HepG2 (cell line): Measurements from ENCODE around the gene TCTN2. TPM values are rescaled to one million over a fixed set of nuclear protein-coding genes. Genes with fewer than 3 reads are reported as not detected.

Source experiments
- ATAC-seq: fragments of 200-7000 bp; cut with Tn5 transposase; 3 replicates; pipeline ENCODE4 v1.9.1; 2020; ENCODE audit warnings: mild to moderate bottlenecking, moderate library complexity
- BruUV-seq: library from RNA; stranded (reverse); fragments of 400-500 nt; replicated peaks from 2 replicates; lab custom pipeline; 2021; lab: Mats Ljungman, UMichigan
- CTCF ChIA-PET: fragments of 300-600 bp; formaldehyde crosslinking; extraction: SDS; loops from one replicate; lab custom pipeline; 2021; ENCODE audit warnings: low total read pairs, inconsistent platforms, low intra/inter-chr PET ratio; lab: Yijun Ruan, JAX
- POLR2A ChIA-PET: fragments of 350-600 bp; sonication (Branson Sonifier 250); formaldehyde crosslinking; loops from one replicate; lab custom pipeline; 2020; ENCODE audit warnings: antibody characterized with exemption, inconsistent platforms; lab: Yijun Ruan, JAX
- DNase-seq: peaks from one replicate; pipeline ENCODE4 v3.0.0-alpha.2; 2015; ENCODE audit warnings: low spot score
- FAIRE-seq: peaks from 3 replicates; lab custom pipeline; 2011; peaks lifted over from hg19 to GRCh38; lab: Jason Lieb, UNC
- H2AFZ ChIP-seq: one replicate; pipeline ENCODE4 v1.6.1; 2011; ENCODE audit warnings: low read length, inconsistent platforms
- H3K27ac ChIP-seq: fragments of 300-600 bp; 3 replicates; pipeline ENCODE4 v1.8.0; 2011; ENCODE audit warnings: mixed run types, mild to moderate bottlenecking, mixed read lengths, low read length, inconsistent platforms; ENCODE audit not compliant: insufficient read depth; ENCODE audit errors: extremely low read length
- H3K27me3 ChIP-seq, 2 experiments: fragments of 200-600 bp in 1 of 2; 2 replicates in 1 of 2; 3 replicates in 1 of 2; pipeline versions ENCODE4 v1.6.0 to v1.8.0; 2011; ENCODE audit warnings: low read length in 2 of 2, mild to moderate bottlenecking in 2 of 2, moderate library complexity in 2 of 2, inconsistent platforms in 1 of 2; ENCODE audit not compliant: insufficient read depth in 2 of 2, control insufficient read depth in 1 of 2
- H3K36me3 ChIP-seq, 2 experiments: fragments of 200-600 bp in 1 of 2; replicated peaks in 1 of 2; 2 replicates in 1 of 2; 3 replicates in 1 of 2; pipeline versions ENCODE4 v1.5.1 to v1.8.0; 2011; ENCODE audit warnings: low read length in 2 of 2, inconsistent platforms in 1 of 2; ENCODE audit not compliant: insufficient read depth in 2 of 2, control insufficient read depth in 1 of 2
- H3K4me1 ChIP-seq: 2 replicates; pipeline ENCODE4 v1.5.1; 2012; ENCODE audit warnings: low read length, inconsistent platforms; ENCODE audit not compliant: insufficient read depth
- H3K4me2 ChIP-seq: 2 replicates; pipeline ENCODE4 v1.6.0; 2011; ENCODE audit warnings: low read depth, low read length, inconsistent platforms
- H3K4me3 ChIP-seq, 3 experiments: fragments of 200-600 bp in 1 of 3; sonication (generic), shearing (Covaris generic) in 1 of 3; replicated peaks in 1 of 3; 2 replicates each; pipeline ENCODE4 v1.5.1; 2011 to 2016; ENCODE audit warnings: low read length in 3 of 3, inconsistent platforms in 2 of 3, low read depth in 2 of 3, mild to moderate bottlenecking in 2 of 3, control low read depth in 1 of 3, mixed read lengths in 1 of 3; ENCODE audit not compliant: insufficient read depth in 1 of 3
- H3K79me2 ChIP-seq: one replicate; pipeline ENCODE4 v1.6.1; 2011; ENCODE audit warnings: low read length, inconsistent platforms; ENCODE audit not compliant: insufficient read depth
- H3K9ac ChIP-seq: 2 replicates; pipeline ENCODE4 v1.6.0; 2011; ENCODE audit warnings: mild to moderate bottlenecking, low read depth, low read length, inconsistent platforms; ENCODE audit not compliant: insufficient read depth
- H3K9me3 ChIP-seq: 2 replicates; pipeline ENCODE4 v1.5.1; 2012; ENCODE audit warnings: mild to moderate bottlenecking, low read length
- H4K20me1 ChIP-seq: 2 replicates; pipeline ENCODE4 v1.6.0; 2011; ENCODE audit warnings: inconsistent platforms, mild to moderate bottlenecking, low read length, moderate library complexity; ENCODE audit not compliant: insufficient read depth
- CBX1 ChIP-seq: IDR thresholded peaks from one replicate; pipeline ENCODE4 v1.6.1; 2016; ENCODE audit warnings: antibody characterized with exemption, low read depth
- HIC2 ChIP-seq: sonication (generic); formaldehyde crosslinking; IDR thresholded peaks from 2 replicates; pipeline ENCODE4 v1.9.0; 2022; ENCODE audit warnings: low read depth, missing genetic modification reagents
- JUNB ChIP-seq: sonication (generic); formaldehyde crosslinking; IDR thresholded peaks from 2 replicates; pipeline ENCODE4 v1.8.0; 2022; ENCODE audit warnings: missing genetic modification reagents, mild to moderate bottlenecking, borderline replicate concordance
- KDM4B ChIP-seq: sonication (generic); formaldehyde crosslinking; IDR thresholded peaks from 2 replicates; pipeline ENCODE4 v1.4.0; 2020; ENCODE audit warnings: missing genetic modification reagents
- THAP11 ChIP-seq: IDR thresholded peaks from 2 replicates; pipeline ENCODE4 v1.6.1; 2016; ENCODE audit warnings: missing biosample characterization, missing genetic modification reagents
- ZBTB10 ChIP-seq: sonication (generic); formaldehyde crosslinking; IDR thresholded peaks from 2 replicates; pipeline ENCODE4 v1.4.0; 2020; ENCODE audit warnings: missing genetic modification reagents, borderline replicate concordance
- ZKSCAN8 ChIP-seq: IDR thresholded peaks from 2 replicates; pipeline ENCODE4 v1.6.1; 2016; ENCODE audit warnings: borderline replicate concordance, missing genetic modification reagents, missing compliant biosample characterization
- ZNF207 ChIP-seq: fragments of 450-650 bp; IDR thresholded peaks from 2 replicates; pipeline ENCODE4 v1.6.1; 2016; ENCODE audit warnings: antibody characterized with exemption, borderline replicate concordance
- ZNF44 ChIP-seq: sonication (generic); formaldehyde crosslinking; IDR thresholded peaks from 2 replicates; pipeline ENCODE4 v1.5.1; 2020; ENCODE audit warnings: mild to moderate bottlenecking, missing genetic modification reagents
- ZNF530 ChIP-seq: sonication (generic); formaldehyde crosslinking; IDR thresholded peaks from 2 replicates; pipeline ENCODE4 v1.5.0; 2020; ENCODE audit warnings: low read depth, mild to moderate bottlenecking, missing genetic modification reagents
- ZNF615 ChIP-seq: sonication (generic); formaldehyde crosslinking; IDR thresholded peaks from 2 replicates; pipeline ENCODE4 v1.5.0; 2020; ENCODE audit warnings: mild to moderate bottlenecking, missing genetic modification reagents, borderline replicate concordance
- ZNF768 ChIP-seq: sonication (generic); formaldehyde crosslinking; IDR thresholded peaks from 2 replicates; pipeline ENCODE4 v1.4.0; 2020; ENCODE audit warnings: missing genetic modification reagents
- ZNF883 ChIP-seq: sonication (generic); formaldehyde crosslinking; IDR thresholded peaks from 2 replicates; pipeline ENCODE4 v1.5.1; 2020; ENCODE audit warnings: mild to moderate bottlenecking, missing genetic modification reagents; ENCODE audit errors: not compliant biosample characterization
- ZZZ3 ChIP-seq: sonication (generic); formaldehyde crosslinking; IDR thresholded peaks from 2 replicates; pipeline ENCODE4 v1.4.0; 2020; ENCODE audit warnings: missing genetic modification reagents, mild to moderate bottlenecking, borderline replicate concordance
- WGBS: methylation state at CpG from one replicate; pipeline ENCODE4 v1.1.6; 2017; ENCODE audit warnings: low lambda C conversion rate; 5-methylcytosine and 5-hydroxymethylcytosine counted together
- in situ Hi-C: cut with HindIII; loops from 2 replicates; pipeline ENCODE4 v1.10.0; 2017; ENCODE audit warnings: low pct_unique_long_range_greater_than_20kb; ENCODE audit not compliant: extremely low pct_ligation_motif_present
- intact Hi-C: fragments of 100-400 bp; cut with micrococcal nuclease; formaldehyde crosslinking; loops from one replicate; pipeline ENCODE4 v1.10.0; 2022; ENCODE audit not compliant: unreplicated experiment
- polyA plus RNA-seq, 8 experiments: library from polyadenylated mRNA; depleted of rRNA in 3 of 8; stranded (reverse) in 7 of 8; unstranded in 1 of 8; fragments of >200 nt; fragmentation: Illumina TruSeq in 4 of 8; extraction: Trizol in 4 of 8; gene quantifications; 2 replicates each; pipeline versions ENCODE4 v1.2.1 to v1.2.3, GENCODE V29; 2011 to 2016; ENCODE audit warnings: low read depth in 4 of 8, missing spikeins in 1 of 8, mixed read lengths in 1 of 8; ENCODE audit not compliant: insufficient read depth in 1 of 8
- total RNA-seq, 5 experiments: library from RNA; depleted of rRNA; stranded (reverse); fragments of >200 nt; fragmentation: Illumina TruSeq; extraction: Trizol; gene quantifications; 2 replicates each; pipeline ENCODE4 v1.2.3, GENCODE V29; 2016; ENCODE audit warnings: low read depth in 1 of 5

TCTN2 gene
- total and polyA plus RNA-seq, 2 of the 13 experiments (the other 11 are each of a cell fraction or from before 2014, with no cell fraction given): 5.0 to 8.1 TPM

GRCh38 chr12:123676616-123677320 lies 5.9 kb downstream of the TCTN2 start:
- Histone ChIP-seq H3K27ac (no peak overlapping the region), H4K20me1 (no peaks in the 10 kb centered on the region), H3K4me1 (peaks cover 4% of the 10 kb centered on the region), H3K4me2 (no peak overlapping the region), H3K79me2 (no peaks in the 10 kb centered on the region), H3K4me3 (no peak overlapping the region), H3K27me3 (no peaks in the 10 kb centered on the region), H2AFZ (no peak overlapping the region), H3K9me3 (no peaks in the 10 kb centered on the region), H3K36me3 (peaks cover 5% of the 10 kb centered on the region in 2 experiments; a peak in 3 of 5 replicates), H3K9ac (no peak overlapping the region)
- ChIA-PET POLR2A (no interaction called here), CTCF (no interaction called here)
- 95% methylated on average over 9 of the region's 9 CpGs for WGBS
- FAIRE-seq (no peak), DNase-seq (no peak), ATAC-seq (no peak)
- BruUV-seq: no TSS peak
- intact Hi-C loops: no loop called here
- TF ChIP-seq ZNF615 (CRISPR knock-in tag): no peak
- TF ChIP-seq ZNF883 (CRISPR knock-in tag): no peak
- TF ChIP-seq ZKSCAN8 (CRISPR knock-in tag): no peak
- no peak for TF ChIP-seq CBX1
- no peak for TF ChIP-seq ZZZ3 (CRISPR knock-in tag)
- in situ Hi-C loops: no loop called here

GRCh38 chr12:123678981-123679380 lies 8.1 kb downstream of the TCTN2 start:
- Histone ChIP-seq H3K4me2 (no peak overlapping the region), H3K9me3 (no peaks in the 10 kb centered on the region), H3K36me3 (peaks cover 5% of the 10 kb centered on the region in 2 experiments; a peak in 1 of 5 replicates), H3K9ac (no peak overlapping the region), H3K27me3 (no peaks in the 10 kb centered on the region), H3K4me1 (no peaks in the 10 kb centered on the region), H3K4me3 (no peak overlapping the region), H3K79me2 (no peaks in the 10 kb centered on the region), H4K20me1 (no peaks in the 10 kb centered on the region), H2AFZ (no peak overlapping the region), H3K27ac (no peak overlapping the region)
- in situ Hi-C loops (no loop called here), intact Hi-C loops (no loop called here)
- 100% methylated on average over 10 of the region's 10 CpGs for WGBS
- ATAC-seq: no peak
- no peak for TF ChIP-seq ZBTB10
- TF ChIP-seq ZNF768 (CRISPR knock-in tag): no peak
- TF ChIP-seq JUNB (CRISPR knock-in tag): no peak
- no peak for TF ChIP-seq KDM4B (CRISPR knock-in tag)
- no peak for TF ChIP-seq ZNF207
- TF ChIP-seq ZNF44: no peak
- no peak for TF ChIP-seq THAP11 (CRISPR knock-in tag)
- TF ChIP-seq ZNF530: no peak
- TF ChIP-seq HIC2 (CRISPR knock-in tag): no peak
- no TSS peak for BruUV-seq
- DNase-seq: no peak
- CTCF ChIA-PET: no interaction called here
- POLR2A ChIA-PET: interaction anchor here (1.1 kb wide), 1 partner anchor 33 kb away, joined by 4 read pairs; the partner anchor contains the start of gene ATP6V0A2
- no peak for FAIRE-seq
